OCI-LY3 (cell line): ENCODE measurements around the gene ZC3H13.

Experiments used
- H2AFZ ChIP-seq: fragments of 200-600, 300-600 bp; shearing (Covaris generic); 2 replicates; pipeline ENCODE4 v1.6.0; 2014; ENCODE audit warnings: antibody characterized with exemption, low read depth, low read length
- H3K27ac ChIP-seq: fragments of 200-600, 300-600 bp; sonication (generic); 2 replicates; pipeline ENCODE4 v1.5.1; 2014; ENCODE audit warnings: mild to moderate bottlenecking, low read length, moderate library complexity, mixed read lengths
- H3K27me3 ChIP-seq: fragments of 200-600, 300-600 bp; sonication (generic); 2 replicates; pipeline ENCODE4 v1.6.1; 2014; ENCODE audit warnings: low read depth, low read length, mixed read lengths
- H3K36me3 ChIP-seq: fragments of 200-600, 300-600 bp; sonication (generic); replicated peaks from 2 replicates; pipeline ENCODE3; 2014; ENCODE audit warnings: low read depth, low read length, mixed read lengths
- H3K4me1 ChIP-seq: fragments of 300-600, 200-600 bp; sonication (generic); 2 replicates; pipeline ENCODE4 v1.6.1; 2014; ENCODE audit warnings: low read length, mixed read lengths
- H3K4me2 ChIP-seq: fragments of 200-600, 300-600 bp; sonication (generic); 2 replicates; pipeline ENCODE4 v1.6.1; 2014; ENCODE audit warnings: low read length, mixed read lengths
- H3K4me3 ChIP-seq: fragments of 300-600, 200-600 bp; sonication (generic); 2 replicates; pipeline ENCODE4 v1.5.1; 2014; ENCODE audit warnings: antibody characterized with exemption, mild to moderate bottlenecking, low read length, moderate library complexity
- H3K79me2 ChIP-seq: fragments of 300-600, 200-600 bp; shearing (Covaris generic); 2 replicates; pipeline ENCODE4 v1.6.1; 2014; ENCODE audit warnings: mild to moderate bottlenecking, low read length, mixed read lengths
- H3K9ac ChIP-seq: fragments of 300-600, 200-600 bp; shearing (Covaris generic); 2 replicates; pipeline ENCODE4 v1.6.0; 2014; ENCODE audit warnings: mild to moderate bottlenecking, low read length, moderate library complexity
- H3K9me3 ChIP-seq: fragments of 200-600, 300-600 bp; shearing (Covaris generic); 2 replicates; pipeline ENCODE4 v1.6.1; 2014; ENCODE audit warnings: low read length, mixed read lengths; ENCODE audit not compliant: insufficient read depth
- H4K20me1 ChIP-seq: fragments of 200-600, 300-600 bp; sonication (generic); 2 replicates; pipeline ENCODE4 v1.6.1; 2016; ENCODE audit warnings: low read length, mixed read lengths; ENCODE audit not compliant: insufficient read depth
- EZH2phosphoT487 ChIP-seq: fragments of 200-600 bp; shearing (Covaris generic); IDR thresholded peaks from 2 replicates; pipeline ENCODE4 v1.6.1; 2018; ENCODE audit warnings: antibody characterized with exemption, mixed run types, low read depth
- TF ChIP-seq, protein P1 (sequence below): fragments of 200-600, 300-600 bp; sonication (generic); IDR thresholded peaks from 2 replicates; pipeline ENCODE4 v1.5.1; 2014; ENCODE audit warnings: antibody characterized with exemption, low read length, low read depth

The ZC3H13 gene

DNA sequence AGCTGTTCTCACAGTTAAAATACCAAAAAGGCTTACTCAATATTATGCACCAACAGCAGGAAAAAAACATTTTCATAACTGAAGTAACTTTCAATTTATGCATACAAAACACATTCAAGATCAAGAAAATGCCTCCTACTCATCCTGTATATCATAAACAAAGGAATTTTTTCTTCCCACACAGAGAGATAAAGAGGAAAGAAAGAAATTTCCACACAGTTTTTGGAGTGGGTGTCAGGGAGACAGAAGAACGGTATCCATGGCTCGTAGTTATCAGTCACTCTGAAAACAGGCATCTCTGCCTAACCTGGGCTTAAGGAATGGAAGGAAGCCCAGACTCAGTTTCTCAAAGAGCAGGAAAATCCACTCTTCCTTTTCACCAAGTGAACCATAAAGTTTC is 108.6 kb downstream of the ZC3H13 start:
- no peaks in the 10 kb centered on the region for H3K79me2 ChIP-seq
- no peak for TF ChIP-seq EZH2phosphoT487
- TF ChIP-seq, protein P1, sequence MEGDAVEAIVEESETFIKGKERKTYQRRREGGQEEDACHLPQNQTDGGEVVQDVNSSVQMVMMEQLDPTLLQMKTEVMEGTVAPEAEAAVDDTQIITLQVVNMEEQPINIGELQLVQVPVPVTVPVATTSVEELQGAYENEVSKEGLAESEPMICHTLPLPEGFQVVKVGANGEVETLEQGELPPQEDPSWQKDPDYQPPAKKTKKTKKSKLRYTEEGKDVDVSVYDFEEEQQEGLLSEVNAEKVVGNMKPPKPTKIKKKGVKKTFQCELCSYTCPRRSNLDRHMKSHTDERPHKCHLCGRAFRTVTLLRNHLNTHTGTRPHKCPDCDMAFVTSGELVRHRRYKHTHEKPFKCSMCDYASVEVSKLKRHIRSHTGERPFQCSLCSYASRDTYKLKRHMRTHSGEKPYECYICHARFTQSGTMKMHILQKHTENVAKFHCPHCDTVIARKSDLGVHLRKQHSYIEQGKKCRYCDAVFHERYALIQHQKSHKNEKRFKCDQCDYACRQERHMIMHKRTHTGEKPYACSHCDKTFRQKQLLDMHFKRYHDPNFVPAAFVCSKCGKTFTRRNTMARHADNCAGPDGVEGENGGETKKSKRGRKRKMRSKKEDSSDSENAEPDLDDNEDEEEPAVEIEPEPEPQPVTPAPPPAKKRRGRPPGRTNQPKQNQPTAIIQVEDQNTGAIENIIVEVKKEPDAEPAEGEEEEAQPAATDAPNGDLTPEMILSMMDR: no peak
- no peaks in the 10 kb centered on the region for H3K27me3 ChIP-seq
- no peak overlapping the region for H3K27ac ChIP-seq
- H3K9ac ChIP-seq: no peak overlapping the region
- no peak overlapping the region for H3K4me3 ChIP-seq
- H4K20me1 ChIP-seq: no peaks in the 10 kb centered on the region
- H3K4me2 ChIP-seq: no peak overlapping the region
- no peaks in the 10 kb centered on the region for H3K9me3 ChIP-seq
- H2AFZ ChIP-seq: no peak overlapping the region
- no peaks in the 10 kb centered on the region for H3K4me1 ChIP-seq
- no peaks in the 10 kb centered on the region for H3K36me3 ChIP-seq

DNA sequence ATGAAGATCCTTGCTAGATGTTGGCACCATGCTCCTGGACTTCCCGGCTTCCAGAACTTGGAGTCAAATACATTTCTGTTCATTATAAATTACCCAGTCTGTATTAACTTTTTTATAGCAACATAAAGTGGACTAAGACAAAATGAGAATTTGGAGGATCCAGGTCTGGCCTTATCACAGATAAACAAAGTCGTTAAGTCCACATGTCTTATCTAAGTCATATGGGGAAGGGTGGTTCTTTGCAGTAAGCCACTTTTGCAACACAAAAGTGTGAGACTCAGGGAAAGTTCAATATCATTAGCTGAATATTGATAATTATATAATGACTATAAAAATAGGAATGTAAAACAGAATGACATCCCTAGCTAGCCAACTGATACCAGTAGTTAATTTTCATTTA is 109.4 kb downstream of the ZC3H13 start:
- Histone ChIP-seq H3K27ac (no peak overlapping the region), H3K27me3 (no peaks in the 10 kb centered on the region), H4K20me1 (no peaks in the 10 kb centered on the region)

DNA sequence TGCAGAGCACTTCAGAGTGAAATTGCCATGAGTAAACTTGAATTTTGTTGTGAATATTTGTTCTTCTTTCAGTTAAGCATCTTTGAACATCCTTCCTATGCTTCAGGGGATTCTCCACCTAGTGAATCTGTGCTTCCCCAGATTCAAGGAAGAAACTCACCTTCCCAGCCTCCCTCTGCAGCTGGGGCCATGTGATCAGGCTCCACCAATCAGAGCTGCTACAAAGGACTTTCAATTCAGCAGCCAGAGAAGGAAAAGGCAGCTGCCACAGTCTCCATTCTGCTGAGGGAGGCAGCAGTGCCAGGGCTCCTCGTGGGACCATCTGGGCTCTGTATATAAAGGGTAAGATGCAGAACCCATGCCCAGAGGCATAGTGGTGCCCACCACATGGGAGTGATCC is 111.3 kb downstream of the ZC3H13 start:
- Histone ChIP-seq H3K4me3 (no peak overlapping the region), H3K27me3 (no peaks in the 10 kb centered on the region; the same call in 1 of the 2 replicates), H4K20me1 (no peaks in the 10 kb centered on the region), H3K36me3 (no peaks in the 10 kb centered on the region), H3K4me2 (no peak overlapping the region), H3K27ac (no peak overlapping the region), H3K4me1 (no peaks in the 10 kb centered on the region), H3K9me3 (no peaks in the 10 kb centered on the region), H3K9ac (no peak overlapping the region), H3K79me2 (no peaks in the 10 kb centered on the region), H2AFZ (no peak overlapping the region)
- TF ChIP-seq EZH2phosphoT487: no peak
- TF ChIP-seq, protein P1: no peak

More for the DNA sequence above, 109.4 kb downstream of the ZC3H13 start:
- Histone ChIP-seq H3K4me1 (no peaks in the 10 kb centered on the region), H3K9ac (no peak overlapping the region), H3K36me3 (no peaks in the 10 kb centered on the region), H3K4me2 (no peak overlapping the region), H3K79me2 (no peaks in the 10 kb centered on the region), H3K9me3 (no peaks in the 10 kb centered on the region), H3K4me3 (no peak overlapping the region), H2AFZ (no peak overlapping the region)
- TF ChIP-seq, protein P1: no peak
- no peak for TF ChIP-seq EZH2phosphoT487

DNA sequence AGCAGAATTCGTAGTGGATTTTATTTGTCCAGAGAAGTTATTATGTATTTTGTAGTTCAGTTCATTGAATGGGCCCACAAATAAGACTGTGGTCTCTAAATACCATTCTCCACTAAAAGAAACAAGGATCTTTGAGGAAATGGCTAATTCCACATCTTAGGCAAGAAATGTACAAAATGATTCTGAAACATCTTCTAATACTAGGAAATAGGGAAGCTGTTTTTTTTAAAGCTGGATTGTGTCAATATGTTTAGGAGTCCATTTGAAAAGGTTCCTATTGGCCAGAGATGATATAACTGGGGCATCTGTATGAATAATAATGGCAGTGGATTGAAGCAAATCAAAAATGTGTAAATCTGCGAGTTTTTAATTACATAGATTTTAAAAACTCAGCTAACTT is 112.5 kb downstream of the ZC3H13 start:
- no peaks in the 10 kb centered on the region for H3K4me1 ChIP-seq
- no peaks in the 10 kb centered on the region for H4K20me1 ChIP-seq
- H3K4me2 ChIP-seq: no peak overlapping the region
- no peaks in the 10 kb centered on the region for H3K79me2 ChIP-seq
- no peaks in the 10 kb centered on the region for H3K36me3 ChIP-seq
- H2AFZ ChIP-seq: no peak overlapping the region
- no peak overlapping the region for H3K27ac ChIP-seq
- H3K27me3 ChIP-seq: no peaks in the 10 kb centered on the region; the same call in 1 of the 2 replicates
- no peak overlapping the region for H3K9ac ChIP-seq
- H3K9me3 ChIP-seq: no peaks in the 10 kb centered on the region
- TF ChIP-seq, protein P1: no peak
- TF ChIP-seq EZH2phosphoT487: no peak
- H3K4me3 ChIP-seq: no peak overlapping the region
